H9 (cell line): Measurements from ENCODE around the gene NR2C1. TPM values are rescaled to one million over a fixed set of nuclear protein-coding genes. Genes with fewer than 3 reads are reported as not detected.

ENCODE experiments used
- DNase-seq: peaks from one replicate; pipeline ENCODE4 v3.0.0-alpha.2; 2017
- H2AFZ ChIP-seq: one replicate; pipeline ENCODE4 v1.6.1; 2013; ENCODE audit warnings: mild to moderate bottlenecking, low read length, control low read depth, moderate library complexity
- H2AK5ac ChIP-seq: 2 replicates; pipeline ENCODE4 v1.6.1; 2013; ENCODE audit warnings: low read length, control low read depth, mixed read lengths; ENCODE audit not compliant: insufficient read length
- H2BK120ac ChIP-seq: one replicate; pipeline ENCODE4 v1.6.1; 2013; ENCODE audit warnings: low read depth, mild to moderate bottlenecking, low read length, control low read depth, inconsistent platforms; ENCODE audit not compliant: poor library complexity, severe bottlenecking
- H2BK12ac ChIP-seq: 2 replicates; pipeline ENCODE4 v1.6.1; 2013; ENCODE audit warnings: low read length, control low read depth, mixed read lengths, low read depth; ENCODE audit not compliant: insufficient read length
- H2BK15ac ChIP-seq: 2 replicates; pipeline ENCODE4 v1.6.1; 2013; ENCODE audit warnings: low read depth, low read length, control low read depth
- H2BK20ac ChIP-seq: one replicate; pipeline ENCODE4 v1.6.1; 2013; ENCODE audit warnings: low read depth, mild to moderate bottlenecking, low read length, control low read depth, inconsistent platforms; ENCODE audit not compliant: poor library complexity, severe bottlenecking
- H2BK5ac ChIP-seq: 2 replicates; pipeline ENCODE4 v1.6.1; 2013; ENCODE audit warnings: low read length, control low read depth, mixed read lengths; ENCODE audit not compliant: insufficient read length
- H3K14ac ChIP-seq: 2 replicates; pipeline ENCODE4 v1.6.1; 2013; ENCODE audit warnings: low read length, control low read depth; ENCODE audit not compliant: insufficient read depth
- H3K18ac ChIP-seq: 2 replicates; pipeline ENCODE4 v1.6.1; 2013; ENCODE audit warnings: low read depth, mild to moderate bottlenecking, mixed read lengths, low read length, control low read depth; ENCODE audit not compliant: insufficient read length
- H3K23ac ChIP-seq: 2 replicates; pipeline ENCODE4 v1.6.1; 2013; ENCODE audit warnings: low read length, control low read depth, mixed read lengths, low read depth; ENCODE audit not compliant: insufficient read length
- H3K23me2 ChIP-seq: 2 replicates; pipeline ENCODE4 v1.6.1; 2013; ENCODE audit warnings: low read depth, mild to moderate bottlenecking, mixed read lengths, low read length, control low read depth; ENCODE audit not compliant: insufficient read length, poor library complexity, severe bottlenecking
- H3K27ac ChIP-seq: 2 replicates; pipeline ENCODE4 v1.5.1; 2013; ENCODE audit warnings: low read length, control low read depth, mixed read lengths, low read depth; ENCODE audit not compliant: insufficient read length
- H3K27me3 ChIP-seq: 2 replicates; pipeline ENCODE4 v1.6.1; 2013; ENCODE audit warnings: low read length, control low read depth, inconsistent platforms; ENCODE audit not compliant: insufficient read depth
- H3K4ac ChIP-seq: 2 replicates; pipeline ENCODE4 v1.6.1; 2013; ENCODE audit warnings: low read depth, mild to moderate bottlenecking, control low read depth, inconsistent platforms, low read length, moderate library complexity
- H3K4me1 ChIP-seq: 2 replicates; pipeline ENCODE4 v1.6.1; 2013; ENCODE audit warnings: low read length, control low read depth, inconsistent platforms; ENCODE audit not compliant: insufficient read depth
- H3K4me2 ChIP-seq: 2 replicates; pipeline ENCODE4 v1.6.1; 2013; ENCODE audit warnings: low read length, control low read depth, mixed read lengths; ENCODE audit not compliant: insufficient read length, insufficient read depth
- H3K56ac ChIP-seq: 2 replicates; pipeline ENCODE4 v1.6.1; 2013; ENCODE audit warnings: low read depth, mild to moderate bottlenecking, mixed read lengths, low read length, control low read depth; ENCODE audit not compliant: insufficient read length
- H3K79me1 ChIP-seq: 2 replicates; pipeline ENCODE4 v1.6.1; 2013; ENCODE audit warnings: low read depth, mild to moderate bottlenecking, moderate library complexity, low read length, control low read depth, inconsistent platforms; ENCODE audit not compliant: insufficient read depth, poor library complexity, severe bottlenecking
- H3K79me2 ChIP-seq: 2 replicates; pipeline ENCODE4 v1.6.1; 2013; ENCODE audit warnings: low read length, control low read depth, inconsistent platforms; ENCODE audit not compliant: insufficient read depth
- H3K9ac ChIP-seq: 2 replicates; pipeline ENCODE4 v1.6.1; 2013; ENCODE audit warnings: low read length, control low read depth, mixed read lengths; ENCODE audit not compliant: insufficient read length; ENCODE audit errors: extremely low read depth
- H3K9me3 ChIP-seq: one replicate; pipeline ENCODE4 v1.6.1; 2013; ENCODE audit warnings: low read depth, low read length, inconsistent platforms; ENCODE audit not compliant: control insufficient read depth
- H3T11ph ChIP-seq: one replicate; pipeline ENCODE4 v1.6.1; 2013; ENCODE audit warnings: mild to moderate bottlenecking, low read length, control low read depth, inconsistent platforms
- H4K20me1 ChIP-seq: one replicate; pipeline ENCODE4 v1.6.1; 2013; ENCODE audit not compliant: control insufficient read depth, insufficient read length, insufficient read depth
- H4K5ac ChIP-seq: 2 replicates; pipeline ENCODE4 v1.6.1; 2013; ENCODE audit warnings: low read depth, mild to moderate bottlenecking, mixed read lengths, low read length, control low read depth; ENCODE audit not compliant: insufficient read length
- H4K8ac ChIP-seq: replicated peaks from 2 replicates; pipeline ENCODE4 v1.6.1; 2013; ENCODE audit warnings: low read length, control low read depth, mixed read lengths, low read depth; ENCODE audit not compliant: insufficient read length
- H4K91ac ChIP-seq: 2 replicates; pipeline ENCODE4 v1.6.1; 2013; ENCODE audit warnings: low read depth, mild to moderate bottlenecking, moderate library complexity, mixed read lengths, low read length, control low read depth; ENCODE audit not compliant: insufficient read length
- H3K27ac Mint-ChIP-seq, 3 experiments: 2 replicates in 2 of 3; 3 replicates in 1 of 3; pipeline ENCODE4 v1.8.0; 2020 to 2021; ENCODE audit warnings: mixed read lengths in 3 of 3, mild to moderate bottlenecking in 1 of 3, moderate library complexity in 1 of 3
- H3K27me3 Mint-ChIP-seq: 2 replicates; pipeline ENCODE4 v1.8.0; 2021; ENCODE audit warnings: low read depth, mild to moderate bottlenecking, moderate library complexity, mixed read lengths
- H3K36me3 Mint-ChIP-seq, 3 experiments: 2 replicates in 2 of 3; 3 replicates in 1 of 3; pipeline ENCODE4 v1.8.0; 2020 to 2021; ENCODE audit warnings: low read depth in 3 of 3, mixed read lengths in 3 of 3; ENCODE audit not compliant: insufficient read depth in 1 of 3
- H3K4me1 Mint-ChIP-seq, 2 experiments: 2 replicates each; pipeline ENCODE4 v1.8.0; 2020; ENCODE audit warnings: mixed read lengths in 2 of 2
- H3K4me3 Mint-ChIP-seq, 2 experiments: 2 replicates in 1 of 2; 3 replicates in 1 of 2; pipeline ENCODE4 v1.8.0; 2020 to 2021; ENCODE audit warnings: mild to moderate bottlenecking in 2 of 2, mixed read lengths in 2 of 2, moderate library complexity in 1 of 2
- H3K9me3 Mint-ChIP-seq, 2 experiments: 2 replicates in 1 of 2; 3 replicates in 1 of 2; pipeline ENCODE4 v1.8.0; 2020; ENCODE audit warnings: mild to moderate bottlenecking in 2 of 2, mixed read lengths in 2 of 2, moderate library complexity in 1 of 2
- WGBS: extraction: QIAGEN DNeasy Blood & Tissue Kit; methylation state at CpG from one replicate; pipeline ENCODE4 v1.1.7; 2013; ENCODE audit warnings: missing lambda C conversion rate, low lambda C conversion rate, mixed read lengths; ENCODE audit not compliant: insufficient read length; ENCODE audit errors: extremely low coverage; 5-methylcytosine and 5-hydroxymethylcytosine counted together
- total RNA-seq: library from RNA; stranded (reverse); gene quantifications from 2 replicates; pipeline ENCODE4 v1.2.1, GENCODE V29; 2021
- TF ChIP-seq, protein P1 (sequence below): fragments of 200-600 bp; sonication (generic); conservative IDR thresholded peaks from 3 replicates; pipeline ENCODE4 v1.8.0; 2021; ENCODE audit warnings: antibody characterized with exemption, mild to moderate bottlenecking

NR2C1 gene
- total RNA-seq, 1 experiment from 2014 or later: 47.0 TPM

DNA sequence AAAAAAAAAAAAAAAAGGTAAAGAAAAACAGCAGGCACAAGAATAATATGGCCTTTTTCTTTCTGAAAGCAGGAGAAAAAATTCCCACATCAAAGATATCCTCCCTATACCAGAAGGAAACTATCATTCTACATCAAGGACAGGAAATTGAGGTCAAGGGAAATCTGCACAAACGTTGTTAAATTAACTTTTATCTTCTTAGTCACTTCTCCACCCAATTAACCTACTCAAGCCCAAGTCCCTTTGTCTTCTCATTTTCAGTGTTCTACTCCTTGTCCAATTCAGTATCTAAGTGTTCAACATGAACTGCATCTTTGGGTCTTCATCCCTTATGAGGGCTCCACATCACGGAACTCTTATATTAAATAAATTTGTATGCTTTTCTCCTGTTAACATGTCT is 85.6 kb downstream of the NR2C1 start:
- no peaks in the 10 kb centered on the region for H3K27me3 Mint-ChIP-seq
- H2AK5ac ChIP-seq: no peak overlapping the region
- no peak overlapping the region for H3K4me3 Mint-ChIP-seq
- H3K27ac Mint-ChIP-seq: no peak overlapping the region
- H4K5ac ChIP-seq: no peak overlapping the region
- no peak overlapping the region for H3K56ac ChIP-seq
- H3T11ph ChIP-seq: no peak overlapping the region
- no peaks in the 10 kb centered on the region for H3K9me3 ChIP-seq
- H2BK12ac ChIP-seq: no peak overlapping the region
- H4K91ac ChIP-seq: no peak overlapping the region
- H3K9me3 Mint-ChIP-seq: no peaks in the 10 kb centered on the region
- peaks cover 7 to 15% (median 9%) of the 10 kb centered on the region in 3 experiments; a peak in 6 of 7 replicates for H3K36me3 Mint-ChIP-seq
- no peak overlapping the region for H4K8ac ChIP-seq
- no peak overlapping the region for H3K23ac ChIP-seq
- peaks cover 4% of the 10 kb centered on the region for H3K79me1 ChIP-seq
- H3K4me1 Mint-ChIP-seq: peaks cover 5 to 10% of the 10 kb centered on the region in 2 experiments
- DNase-seq: no peak
- no peak overlapping the region for H2AFZ ChIP-seq
- H3K4ac ChIP-seq: no peak overlapping the region
- no peak overlapping the region for H3K9ac ChIP-seq
- H2BK120ac ChIP-seq: no peak overlapping the region
- H3K27me3 ChIP-seq: no peaks in the 10 kb centered on the region
- H3K23me2 ChIP-seq: no peaks in the 10 kb centered on the region
- H3K14ac ChIP-seq: no peak overlapping the region
- no peaks in the 10 kb centered on the region for H4K20me1 ChIP-seq
- no peak overlapping the region for H2BK20ac ChIP-seq
- H2BK5ac ChIP-seq: no peak overlapping the region
- no CpG with 5 or more reads among the region's 2 CpGs for WGBS
- no peaks in the 10 kb centered on the region for H3K79me2 ChIP-seq
- H3K18ac ChIP-seq: no peak overlapping the region
- H3K4me2 ChIP-seq: no peak overlapping the region
- no peak overlapping the region for H3K27ac ChIP-seq
- H2BK15ac ChIP-seq: no peak overlapping the region
- TF ChIP-seq, protein P1, sequence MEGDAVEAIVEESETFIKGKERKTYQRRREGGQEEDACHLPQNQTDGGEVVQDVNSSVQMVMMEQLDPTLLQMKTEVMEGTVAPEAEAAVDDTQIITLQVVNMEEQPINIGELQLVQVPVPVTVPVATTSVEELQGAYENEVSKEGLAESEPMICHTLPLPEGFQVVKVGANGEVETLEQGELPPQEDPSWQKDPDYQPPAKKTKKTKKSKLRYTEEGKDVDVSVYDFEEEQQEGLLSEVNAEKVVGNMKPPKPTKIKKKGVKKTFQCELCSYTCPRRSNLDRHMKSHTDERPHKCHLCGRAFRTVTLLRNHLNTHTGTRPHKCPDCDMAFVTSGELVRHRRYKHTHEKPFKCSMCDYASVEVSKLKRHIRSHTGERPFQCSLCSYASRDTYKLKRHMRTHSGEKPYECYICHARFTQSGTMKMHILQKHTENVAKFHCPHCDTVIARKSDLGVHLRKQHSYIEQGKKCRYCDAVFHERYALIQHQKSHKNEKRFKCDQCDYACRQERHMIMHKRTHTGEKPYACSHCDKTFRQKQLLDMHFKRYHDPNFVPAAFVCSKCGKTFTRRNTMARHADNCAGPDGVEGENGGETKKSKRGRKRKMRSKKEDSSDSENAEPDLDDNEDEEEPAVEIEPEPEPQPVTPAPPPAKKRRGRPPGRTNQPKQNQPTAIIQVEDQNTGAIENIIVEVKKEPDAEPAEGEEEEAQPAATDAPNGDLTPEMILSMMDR: no peak
- H3K4me1 ChIP-seq: no peaks in the 10 kb centered on the region; the same call in 1 of the 2 replicates
